Vagina (tissue), 2 donors: ENCODE data around the gene SLC22A3. TPM values are rescaled to one million over a fixed set of nuclear protein-coding genes. Genes with fewer than 3 reads are reported as not detected.

ENCODE experiments used
- DNase-seq, 2 donors: peaks; one replicate each; pipeline ENCODE4 v3.0.0-alpha.2; 2017; ENCODE audit errors: extremely low spot score in 2 of 2
- H3K27ac ChIP-seq: fragments of 200-600 bp; sonication (generic); one replicate; pipeline ENCODE4 v1.5.1; 2019
- H3K27me3 ChIP-seq: fragments of 200-600 bp; sonication (generic); one replicate; pipeline ENCODE4 v1.5.1; 2019
- H3K36me3 ChIP-seq, 2 donors: fragments of 200-600 bp; sonication (generic); one replicate each; pipeline ENCODE4 v1.5.1; 2017 to 2019
- H3K4me1 ChIP-seq: fragments of 200-600 bp; sonication (generic); one replicate; pipeline ENCODE4 v1.5.1; 2019
- H3K4me3 ChIP-seq, 2 donors: fragments of 200-600 bp; sonication (generic); 1 replicate in 1 of 2; 2 replicates in 1 of 2; pipeline ENCODE4 v1.5.1; 2016 to 2019
- H3K9me3 ChIP-seq: fragments of 200-600 bp; sonication (generic); one replicate; pipeline ENCODE4 v1.5.1; 2019
- CTCF ChIP-seq, 3 experiments: fragments of 450-650 bp in 2 of 3; fragments of 200-600 bp in 1 of 3; sonication (generic) in 1 of 3; IDR thresholded peaks; one replicate each; pipeline ENCODE4 v1.5.1; 2017 to 2019; ENCODE audit warnings: antibody characterized with exemption in 3 of 3, mild to moderate bottlenecking in 2 of 3, moderate library complexity in 2 of 3
- POLR2A ChIP-seq, 2 donors: fragments of 450-650 bp; IDR thresholded peaks; one replicate each; pipeline ENCODE4 v1.6.1; 2017; ENCODE audit warnings: antibody characterized with exemption in 2 of 2, mild to moderate bottlenecking in 2 of 2, moderate library complexity in 2 of 2
- POLR2AphosphoS5 ChIP-seq, 2 donors: sonication (generic); formaldehyde crosslinking; IDR thresholded peaks; one replicate each; pipeline ENCODE4 v1.9.0; 2017; ENCODE audit warnings: antibody characterized with exemption in 2 of 2, mild to moderate bottlenecking in 2 of 2, low read depth in 1 of 2; ENCODE audit not compliant: insufficient read depth in 1 of 2
- intact Hi-C: fragments of 100-400 bp; cut with DNase I; formaldehyde crosslinking; loops from one replicate; pipeline ENCODE4 v1.15.1; 2023
- total RNA-seq: library from RNA; depleted of rRNA; stranded (reverse); fragments of >200 nt; gene quantifications from one replicate; pipeline ENCODE4 v1.2.3, GENCODE V29; 2016

The SLC22A3 gene
- total RNA-seq, 1 donor from 2014 or later: 16.5 TPM

DNA sequence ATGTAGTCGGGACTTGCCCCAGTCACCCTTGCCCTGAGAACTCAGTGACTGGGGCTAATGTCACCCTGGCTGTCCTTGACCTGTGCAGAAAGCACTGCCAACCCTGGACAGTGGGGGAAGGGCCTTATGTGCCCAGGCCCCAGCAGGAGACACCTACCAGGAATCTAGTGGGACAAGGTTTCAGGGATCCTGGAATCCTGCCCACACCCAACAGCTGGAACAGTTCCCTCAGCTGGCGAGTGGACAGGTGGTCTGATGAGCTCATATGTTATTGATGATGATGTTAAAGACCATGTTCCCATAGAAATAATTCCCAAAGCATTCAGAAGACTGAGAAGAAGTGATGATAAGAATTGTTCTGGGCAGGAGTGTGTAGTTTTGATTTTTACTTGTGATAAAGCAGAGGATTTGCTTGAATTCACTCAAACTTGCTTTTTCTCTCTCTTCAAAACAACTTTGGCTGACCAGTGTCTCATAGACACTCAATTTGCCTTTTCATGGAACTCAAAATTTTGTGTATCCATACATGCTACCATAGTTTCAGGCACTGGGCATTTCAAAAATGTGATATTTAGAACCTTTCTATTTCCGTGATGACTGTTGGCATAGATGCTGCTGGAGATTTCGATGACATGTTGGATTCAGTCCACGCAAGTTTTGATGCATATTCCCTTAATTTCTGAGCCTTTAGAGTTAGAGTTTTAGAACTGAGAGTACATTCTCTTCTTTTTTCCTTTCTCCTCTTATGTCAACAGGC, 79.3 kb downstream of the SLC22A3 start:
- no peaks in the 10 kb centered on the region for H3K36me3 ChIP-seq
- peaks cover 44% of the 10 kb centered on the region for H3K4me1 ChIP-seq
- H3K4me3 ChIP-seq: no peak overlapping the region
- intact Hi-C loops: no loop called here
- no peak for DNase-seq
- no peaks in the 10 kb centered on the region for H3K27me3 ChIP-seq
- no peak for TF ChIP-seq POLR2AphosphoS5 (IDR thresholded peaks at IDR 0.05; ENCODE audit: insufficient read depth in 1 of 2, low read depth in 1 of 2)
- TF ChIP-seq CTCF (IDR thresholded peaks at IDR 0.05): no peak
- no peak for TF ChIP-seq POLR2A (IDR thresholded peaks at IDR 0.05)
- H3K27ac ChIP-seq: peak overlapping the region; percentile 51
- H3K9me3 ChIP-seq: no peaks in the 10 kb centered on the region

GRCh38 chr6:160428069-160428430, 79.9 kb downstream of the SLC22A3 start:
- DNase-seq: no peak

DNA sequence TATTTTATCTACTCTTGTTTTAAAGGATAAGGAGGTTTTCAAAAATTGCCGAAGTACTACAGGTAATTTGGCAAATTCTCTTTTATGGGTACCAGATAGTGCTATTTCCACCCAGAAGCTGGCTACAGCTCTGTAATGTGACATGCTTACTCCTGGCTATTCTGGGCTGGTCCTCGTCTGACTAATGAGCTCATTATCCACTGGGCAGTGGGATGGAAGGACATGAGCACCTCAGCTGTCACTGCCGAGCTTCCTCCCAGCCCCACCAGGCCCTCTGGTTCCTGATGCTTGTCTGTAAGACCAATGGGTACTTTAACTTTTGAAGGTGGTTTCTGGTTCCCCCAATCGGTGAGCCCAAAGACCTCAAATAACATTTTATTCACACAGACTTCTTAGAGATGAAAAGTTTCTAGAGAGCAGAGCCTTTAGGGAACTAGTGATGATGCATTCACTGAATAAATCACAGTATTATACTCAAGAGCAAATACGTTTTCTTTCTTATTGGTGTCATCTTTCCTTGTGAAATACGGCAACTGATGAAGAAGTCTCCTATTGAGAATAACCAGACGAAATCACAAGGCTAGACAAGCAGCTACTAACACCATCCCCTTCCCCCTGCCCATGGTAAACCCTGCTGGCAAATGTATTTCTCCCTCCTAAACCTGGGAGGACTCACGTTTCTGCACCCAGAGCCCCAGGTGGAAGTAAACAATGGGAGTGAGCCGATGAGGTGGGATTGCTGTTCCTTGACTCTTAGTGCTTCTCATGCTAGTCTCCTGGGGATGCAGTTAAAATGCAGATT, 80.8 kb downstream of the SLC22A3 start:
- Histone ChIP-seq H3K27me3 (no peaks in the 10 kb centered on the region), H3K27ac (peak overlapping the region; percentile 51), H3K36me3 (no peaks in the 10 kb centered on the region), H3K9me3 (no peaks in the 10 kb centered on the region), H3K4me1 (peaks cover 44% of the 10 kb centered on the region), H3K4me3 (no peak overlapping the region)
- DNase-seq: no peak
- TF ChIP-seq POLR2AphosphoS5 (IDR thresholded peaks at IDR 0.05; ENCODE audit: insufficient read depth in 1 of 2, low read depth in 1 of 2) (no peak), CTCF (IDR thresholded peaks at IDR 0.05) (no peak), POLR2A (IDR thresholded peaks at IDR 0.05) (no peak)
- intact Hi-C loops: no loop called here

More at GRCh38 chr6:160428069-160428430, 79.9 kb downstream of the SLC22A3 start:
- H3K27me3 ChIP-seq: no peaks in the 10 kb centered on the region
- TF ChIP-seq POLR2A (IDR thresholded peaks at IDR 0.05): no peak
- TF ChIP-seq CTCF (IDR thresholded peaks at IDR 0.05): no peak
- peak in 1 of 2 donors; percentile 29 for TF ChIP-seq POLR2AphosphoS5 (IDR thresholded peaks at IDR 0.05; ENCODE audit: insufficient read depth in 1 of 2, low read depth in 1 of 2)
- no peaks in the 10 kb centered on the region for H3K9me3 ChIP-seq
- intact Hi-C loops: no loop called here
- peak overlapping the region; percentile 51 for H3K27ac ChIP-seq
- H3K4me1 ChIP-seq: peaks cover 44% of the 10 kb centered on the region
- no peak overlapping the region for H3K4me3 ChIP-seq
- no peaks in the 10 kb centered on the region for H3K36me3 ChIP-seq

DNA sequence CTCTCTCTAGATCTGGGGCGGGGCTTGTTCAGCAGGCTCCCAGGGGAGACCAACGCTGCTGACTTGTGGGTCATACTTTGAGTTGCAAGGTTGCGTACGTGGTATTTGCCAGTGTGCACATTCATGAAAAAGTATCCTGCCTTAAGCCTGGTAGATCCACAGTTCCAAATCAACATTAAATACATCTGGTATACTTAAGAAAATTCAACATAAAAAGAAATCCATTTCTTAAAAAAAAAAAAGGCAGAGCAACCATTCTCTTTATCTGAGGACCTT, 81.4 kb downstream of the SLC22A3 start:
- no peaks in the 10 kb centered on the region for H3K9me3 ChIP-seq
- peaks cover 44% of the 10 kb centered on the region for H3K4me1 ChIP-seq
- H3K27ac ChIP-seq: peak overlapping the region; percentile 51
- H3K4me3 ChIP-seq: no peak overlapping the region
- H3K27me3 ChIP-seq: no peaks in the 10 kb centered on the region
- TF ChIP-seq CTCF (IDR thresholded peaks at IDR 0.05): no peak
- TF ChIP-seq POLR2AphosphoS5 (IDR thresholded peaks at IDR 0.05; ENCODE audit: insufficient read depth in 1 of 2, low read depth in 1 of 2): no peak
- no peak for TF ChIP-seq POLR2A (IDR thresholded peaks at IDR 0.05)
- no peaks in the 10 kb centered on the region for H3K36me3 ChIP-seq
- no peak for DNase-seq
- intact Hi-C loops: no loop called here

DNA sequence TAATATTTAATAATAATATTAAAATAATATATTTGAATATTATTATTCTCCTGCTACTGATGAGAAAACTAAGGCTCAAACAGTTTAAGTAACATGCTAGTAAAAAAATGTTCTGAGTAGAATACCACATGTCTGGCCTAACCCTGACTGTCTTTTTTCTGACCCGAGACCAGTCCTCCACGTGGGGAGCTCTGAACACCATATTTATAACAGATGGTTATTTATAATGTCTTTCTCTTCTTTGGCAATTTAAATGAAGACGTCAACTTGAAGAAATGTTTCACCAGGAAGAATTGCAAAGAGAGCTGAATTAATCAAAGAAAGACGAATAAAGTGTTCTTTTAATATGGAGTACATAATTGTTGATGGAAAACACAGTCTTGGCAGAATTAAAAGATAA, 82.0 kb downstream of the SLC22A3 start:
- H3K9me3 ChIP-seq: no peaks in the 10 kb centered on the region
- TF ChIP-seq POLR2AphosphoS5 (IDR thresholded peaks at IDR 0.05; ENCODE audit: insufficient read depth in 1 of 2, low read depth in 1 of 2): no peak
- TF ChIP-seq CTCF (IDR thresholded peaks at IDR 0.05): no peak
- no peak for TF ChIP-seq POLR2A (IDR thresholded peaks at IDR 0.05)
- H3K27ac ChIP-seq: peak overlapping the region; percentile 51
- no peaks in the 10 kb centered on the region for H3K27me3 ChIP-seq
- intact Hi-C loops: no loop called here
- H3K4me1 ChIP-seq: peaks cover 44% of the 10 kb centered on the region
- DNase-seq: no peak
- no peak overlapping the region for H3K4me3 ChIP-seq
- H3K36me3 ChIP-seq: no peaks in the 10 kb centered on the region
